Activated CD8-positive, alpha-beta memory T cell treated with anti-CD3 and anti-CD28 coated beads, Interleukin-2, amount 50 U/mL, for 1 hour (primary cell): ENCODE results near the gene KLHL15.
A peak's percentile ranks its signal among the peaks of the same experiment; 100 is the strongest.
"Not testable (repeated sequence)": the region's sequence is repeated elsewhere in the genome, so short reads cannot be mapped to it uniquely, and the experiment has no call there.

ENCODE experiments used
- DNase-seq: peaks from one replicate; pipeline ENCODE4 v3.0.0-alpha.2; 2020; ENCODE audit errors: extremely low read depth

The KLHL15 gene, protein sequence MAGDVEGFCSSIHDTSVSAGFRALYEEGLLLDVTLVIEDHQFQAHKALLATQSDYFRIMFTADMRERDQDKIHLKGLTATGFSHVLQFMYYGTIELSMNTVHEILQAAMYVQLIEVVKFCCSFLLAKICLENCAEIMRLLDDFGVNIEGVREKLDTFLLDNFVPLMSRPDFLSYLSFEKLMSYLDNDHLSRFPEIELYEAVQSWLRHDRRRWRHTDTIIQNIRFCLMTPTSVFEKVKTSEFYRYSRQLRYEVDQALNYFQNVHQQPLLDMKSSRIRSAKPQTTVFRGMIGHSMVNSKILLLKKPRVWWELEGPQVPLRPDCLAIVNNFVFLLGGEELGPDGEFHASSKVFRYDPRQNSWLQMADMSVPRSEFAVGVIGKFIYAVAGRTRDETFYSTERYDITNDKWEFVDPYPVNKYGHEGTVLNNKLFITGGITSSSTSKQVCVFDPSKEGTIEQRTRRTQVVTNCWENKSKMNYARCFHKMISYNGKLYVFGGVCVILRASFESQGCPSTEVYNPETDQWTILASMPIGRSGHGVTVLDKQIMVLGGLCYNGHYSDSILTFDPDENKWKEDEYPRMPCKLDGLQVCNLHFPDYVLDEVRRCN

DNA sequence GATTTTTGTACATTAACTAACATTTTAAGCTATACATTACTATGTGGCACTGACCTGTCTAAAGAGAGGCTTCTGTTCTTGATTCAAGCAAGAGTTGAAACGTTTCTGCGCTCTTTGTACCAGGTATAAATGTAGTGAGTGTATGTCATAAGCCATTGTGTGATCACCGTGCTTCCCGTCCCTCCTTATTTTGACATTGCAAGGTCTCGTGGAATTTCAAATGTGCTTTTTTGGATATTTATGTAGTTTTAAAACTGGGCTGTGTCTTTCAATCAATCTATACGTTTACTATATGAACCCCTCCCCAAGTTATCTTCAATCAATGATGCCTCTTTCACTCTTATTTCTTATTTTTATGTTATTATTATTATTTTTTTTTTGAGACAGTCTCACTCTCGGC is at the start of gene KLHL15:
Gene KLHL15, minus strand, starts transcription at position 101 of the 400 bp plus-strand sequence. CDS start 20,493 bp downstream, outside the sequence.
- DNase-seq, result no peak

DNA sequence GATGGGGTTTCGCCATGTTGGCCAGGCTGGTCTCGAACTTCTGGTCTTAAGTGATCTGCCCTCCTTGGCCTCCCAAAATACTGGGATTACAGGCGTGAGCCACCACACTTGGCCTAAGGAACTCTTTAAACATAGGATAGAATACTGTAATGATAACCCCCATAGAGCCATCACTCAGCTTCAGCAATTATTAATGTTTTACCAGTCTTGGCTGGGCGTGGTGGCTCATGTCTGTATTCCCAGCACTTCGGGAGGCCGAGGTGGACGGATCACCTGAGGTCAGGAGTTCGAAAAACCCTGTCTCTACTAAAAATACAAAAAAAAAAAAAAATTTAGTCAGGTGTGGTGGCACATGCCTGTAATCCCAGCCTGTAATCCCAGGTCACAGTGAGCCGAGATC is 42.9 kb upstream of the KLHL15 start:
- no peak for DNase-seq

DNA sequence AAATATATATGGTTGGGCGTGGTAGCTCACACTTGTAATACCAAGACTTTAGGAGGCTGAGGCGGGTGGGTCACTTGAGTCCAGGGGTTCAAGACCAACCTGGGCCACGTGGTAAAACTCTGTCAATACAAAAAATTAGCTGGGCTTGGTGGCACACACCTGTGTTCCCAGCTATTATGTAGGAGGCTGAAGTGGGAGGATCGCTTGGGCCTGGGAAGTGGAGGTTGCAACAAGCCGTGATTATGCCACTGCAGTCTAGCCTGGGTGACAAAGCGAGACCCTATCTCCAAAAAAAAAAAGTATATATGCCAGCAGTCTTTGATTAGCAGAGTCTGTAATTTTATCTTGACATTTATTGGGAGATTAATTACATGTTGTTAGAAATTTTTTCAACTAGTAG is 36.5 kb upstream of the KLHL15 start:
- DNase-seq, result no peak

DNA sequence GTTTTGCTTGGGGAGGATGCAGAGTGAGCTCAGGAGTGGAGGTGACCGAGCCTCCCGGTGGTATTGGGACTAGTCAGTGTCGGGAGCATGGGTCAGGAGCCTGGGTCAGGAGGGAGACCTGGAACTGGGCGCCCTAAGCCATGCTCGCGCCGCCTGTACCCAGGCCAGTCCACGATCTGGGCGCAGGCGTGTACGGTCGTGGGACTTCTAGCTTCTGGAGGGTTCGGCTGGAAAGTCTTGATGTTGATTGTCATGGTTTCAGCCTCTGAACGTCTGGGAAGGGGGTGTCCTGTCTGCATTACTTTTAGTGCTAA is 28.0 kb upstream of the KLHL15 start:
- DNase-seq, result no peak

DNA sequence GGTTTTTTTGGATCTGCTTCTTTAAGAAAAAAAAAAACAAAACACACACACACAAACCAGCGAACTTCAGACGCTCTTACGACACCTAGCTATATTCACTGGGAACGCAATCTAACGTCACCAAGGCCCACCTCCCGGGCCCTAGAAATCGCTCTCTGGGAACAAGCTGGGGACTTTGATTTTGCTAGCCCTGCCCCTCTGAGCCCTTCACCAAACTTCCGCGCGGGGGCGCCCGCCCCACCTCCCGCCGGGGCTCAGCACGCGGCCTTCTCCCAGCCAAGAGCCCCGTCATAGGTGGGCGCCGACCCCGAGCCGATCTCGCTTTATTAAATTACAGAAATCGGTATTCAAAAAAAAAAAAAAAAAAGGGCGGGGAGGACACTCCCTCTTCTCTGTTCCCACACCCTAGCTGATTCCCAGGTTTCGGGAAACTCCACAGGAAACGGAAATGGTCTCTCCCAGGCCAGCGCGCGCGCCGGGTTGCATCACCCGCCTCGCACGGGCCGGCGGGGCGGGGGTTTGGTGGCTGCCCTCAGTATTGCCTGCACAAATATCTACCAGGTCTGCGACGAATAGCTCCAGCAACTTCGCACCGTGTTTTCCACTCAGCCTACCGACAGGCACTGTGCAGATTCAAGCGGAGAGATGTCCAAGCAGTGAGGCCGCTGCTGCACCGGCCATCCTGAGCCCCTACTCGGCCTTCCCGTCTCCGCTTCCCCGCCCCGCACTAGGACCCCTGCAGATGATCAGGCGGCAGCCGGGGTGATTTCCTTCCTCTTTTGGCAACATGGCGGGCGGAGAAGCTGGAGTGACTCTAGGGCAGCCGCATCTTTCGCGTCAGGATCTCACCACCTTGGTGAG is 27.4 kb upstream of the KLHL15 start, which contains the start of gene EIF2S3:
Gene EIF2S3, plus strand, starts transcription at position 775 of the 861 bp plus-strand sequence. Its CDS starts 13 bp downstream, at position 788.
- DNase-seq, result peak; percentile 71

DNA sequence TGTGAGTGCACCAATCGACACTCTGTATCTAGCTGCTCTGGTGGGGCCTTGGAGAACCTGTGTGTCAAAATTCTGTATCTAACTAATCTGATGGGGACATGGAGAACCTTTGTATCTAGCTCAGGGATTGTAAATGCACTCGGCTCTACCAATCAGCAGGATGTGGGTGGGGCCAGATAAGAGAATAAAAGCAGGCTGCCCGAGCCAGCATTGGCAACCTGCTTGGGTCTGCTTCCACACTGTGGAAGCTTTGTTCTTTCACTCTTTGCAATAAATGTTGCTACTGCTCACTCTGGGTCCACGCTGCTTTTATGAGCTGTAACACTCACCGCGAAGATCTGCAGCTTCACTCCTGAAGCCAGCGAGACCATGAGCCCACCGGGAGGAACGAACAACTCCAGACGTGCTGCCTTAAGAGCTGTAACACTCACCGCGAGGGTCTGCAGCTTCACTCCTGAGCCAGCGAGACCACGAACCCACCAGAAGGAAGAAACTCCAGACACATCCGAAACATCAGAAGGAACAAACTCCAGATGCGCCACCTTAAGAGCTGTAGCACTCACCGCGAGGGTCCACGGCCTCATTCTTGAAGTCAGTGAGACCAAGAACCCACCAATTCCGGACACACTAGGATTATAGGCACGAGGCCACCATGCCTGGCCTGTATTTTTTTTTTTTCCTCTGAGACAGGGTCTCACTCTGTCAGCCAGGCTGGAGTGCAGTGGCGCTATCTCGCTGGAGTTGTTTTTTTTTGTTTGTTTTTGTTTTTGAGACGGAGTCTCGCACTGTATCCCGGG is 23.7 kb upstream of the KLHL15 start:
- DNase-seq, result not testable (repeated sequence)

DNA sequence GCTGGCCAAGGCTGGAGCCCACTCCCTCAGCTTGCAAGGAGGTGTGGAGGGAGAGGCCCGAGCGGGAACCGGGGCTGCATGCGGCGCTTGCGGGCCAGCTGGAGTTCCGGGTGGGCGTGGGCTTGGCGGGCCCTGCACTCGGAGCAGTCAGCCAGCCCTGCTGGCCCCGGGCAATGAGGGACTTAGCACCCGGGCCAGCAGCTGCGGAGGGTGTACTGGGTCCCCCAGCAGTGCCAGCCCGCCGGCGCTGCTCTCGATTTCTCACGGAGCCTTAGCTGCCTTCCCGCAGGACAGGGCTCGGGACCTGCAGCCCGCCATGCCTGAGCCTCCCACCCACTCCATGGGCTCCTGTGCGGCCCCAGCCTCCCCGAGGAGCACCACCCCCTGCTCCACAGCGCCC is 22.7 kb upstream of the KLHL15 start:
- DNase-seq, result not testable (repeated sequence)

DNA sequence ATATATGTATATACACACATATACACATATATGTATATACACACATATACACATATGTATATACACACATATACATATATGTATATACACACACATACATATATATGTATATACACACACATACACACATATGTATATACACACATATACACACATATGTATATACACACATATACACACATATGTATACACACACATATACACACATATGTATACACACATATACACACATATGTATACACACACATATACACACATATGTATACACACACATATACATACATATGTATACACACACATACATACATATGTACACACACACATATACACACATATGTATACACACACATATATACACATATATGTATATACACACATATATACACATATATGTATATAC is 19.1 kb upstream of the KLHL15 start:
- not testable (repeated sequence) for DNase-seq

DNA sequence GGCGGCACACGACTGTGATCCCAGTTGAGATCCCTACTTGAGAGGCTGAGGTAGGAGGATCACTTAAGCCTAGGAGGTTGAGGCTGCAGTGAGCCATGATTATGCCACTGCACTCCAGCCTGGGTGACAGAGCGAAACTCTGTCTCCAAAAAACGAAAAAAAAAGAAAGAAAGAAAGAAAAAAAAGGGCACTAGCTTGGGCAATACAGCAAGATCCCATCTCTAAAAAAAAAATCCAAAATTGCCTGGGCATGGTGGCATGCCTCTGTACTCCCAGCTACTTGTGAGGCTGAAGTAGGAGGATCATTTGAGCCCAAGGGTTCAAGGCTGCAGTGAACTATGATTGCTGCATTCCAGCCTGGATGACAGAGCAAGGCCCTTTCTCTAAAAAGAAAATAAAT is 10.7 kb upstream of the KLHL15 start:
- DNase-seq, result no peak

DNA sequence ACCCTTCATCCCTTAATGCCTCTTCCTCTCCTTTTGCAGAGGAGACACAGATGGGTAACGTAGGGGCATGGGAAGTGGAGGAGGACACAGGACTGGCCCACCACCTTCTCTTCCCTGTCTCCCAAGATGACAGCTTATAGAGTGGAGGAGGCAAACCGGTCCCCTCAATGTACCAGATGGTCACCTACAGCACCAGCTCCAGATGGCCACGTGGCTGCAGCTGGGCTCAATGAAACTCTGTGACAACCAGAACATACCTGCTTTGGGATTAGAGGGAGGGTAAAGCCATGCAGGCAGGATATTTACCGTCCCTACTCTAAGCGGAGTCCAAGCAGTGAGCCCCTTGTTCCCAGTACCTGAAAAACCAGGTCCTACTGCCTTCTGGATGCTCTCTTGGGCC is 7.5 kb upstream of the KLHL15 start:
- DNase-seq, result no peak

DNA sequence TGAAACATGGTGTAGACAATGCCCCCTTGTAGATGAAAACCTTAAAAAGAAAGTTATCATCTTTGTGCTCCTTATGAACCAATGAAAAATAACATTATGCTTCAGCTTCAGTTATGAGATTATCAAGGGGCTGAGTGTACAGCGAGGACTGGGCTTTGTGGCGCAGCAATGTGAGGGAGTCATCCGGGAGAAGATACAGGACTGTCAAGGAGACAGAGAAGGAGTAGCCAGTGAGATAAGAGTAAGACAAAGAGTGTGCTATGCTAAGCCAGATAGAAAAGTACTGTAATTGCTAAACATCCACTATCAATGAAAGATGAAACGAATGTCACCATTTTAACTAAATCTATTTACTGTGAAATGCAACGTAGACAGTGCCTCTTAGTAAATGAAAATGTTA is 3.6 kb upstream of the KLHL15 start:
- DNase-seq, result no peak

DNA sequence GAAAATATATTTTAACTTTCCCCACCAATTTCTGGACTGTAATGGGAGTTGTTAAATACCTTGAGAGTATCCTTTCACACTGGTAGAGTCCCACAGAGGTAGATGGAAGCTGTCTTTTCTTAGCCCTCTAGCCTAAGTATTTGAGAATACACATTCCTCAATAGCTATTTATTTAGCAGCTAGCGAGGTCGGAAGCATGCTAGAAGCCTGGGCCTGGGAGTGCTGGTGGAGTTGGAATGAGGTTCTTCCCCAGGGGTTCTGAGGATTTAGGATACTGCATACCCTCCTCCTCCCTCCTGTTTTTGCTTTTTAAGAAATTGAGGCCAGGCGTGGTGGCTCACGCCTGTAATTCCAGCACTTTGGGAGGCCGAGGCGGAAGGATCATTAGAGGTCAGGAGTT is 999 bp upstream of the KLHL15 start:
- no peak for DNase-seq

DNA sequence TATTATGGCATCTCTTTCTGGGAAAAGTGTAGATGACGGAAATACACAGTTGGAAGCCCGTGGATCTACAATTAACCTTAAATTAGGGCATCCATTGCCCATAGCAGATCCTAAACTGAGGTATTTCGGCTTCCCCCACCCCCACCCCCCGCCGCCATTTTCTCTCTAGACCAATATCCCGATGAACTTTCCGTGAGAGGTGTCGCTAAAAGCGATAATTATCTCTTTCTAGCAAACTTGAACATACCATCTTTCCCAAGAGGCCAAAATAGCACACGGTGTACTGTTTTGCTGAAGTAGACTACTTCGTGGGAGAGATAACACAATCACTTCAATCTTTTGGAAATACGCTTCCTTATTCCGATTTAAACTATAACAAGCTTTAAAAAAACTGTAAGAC is 554 bp downstream of the KLHL15 start:
- no peak for DNase-seq

DNA sequence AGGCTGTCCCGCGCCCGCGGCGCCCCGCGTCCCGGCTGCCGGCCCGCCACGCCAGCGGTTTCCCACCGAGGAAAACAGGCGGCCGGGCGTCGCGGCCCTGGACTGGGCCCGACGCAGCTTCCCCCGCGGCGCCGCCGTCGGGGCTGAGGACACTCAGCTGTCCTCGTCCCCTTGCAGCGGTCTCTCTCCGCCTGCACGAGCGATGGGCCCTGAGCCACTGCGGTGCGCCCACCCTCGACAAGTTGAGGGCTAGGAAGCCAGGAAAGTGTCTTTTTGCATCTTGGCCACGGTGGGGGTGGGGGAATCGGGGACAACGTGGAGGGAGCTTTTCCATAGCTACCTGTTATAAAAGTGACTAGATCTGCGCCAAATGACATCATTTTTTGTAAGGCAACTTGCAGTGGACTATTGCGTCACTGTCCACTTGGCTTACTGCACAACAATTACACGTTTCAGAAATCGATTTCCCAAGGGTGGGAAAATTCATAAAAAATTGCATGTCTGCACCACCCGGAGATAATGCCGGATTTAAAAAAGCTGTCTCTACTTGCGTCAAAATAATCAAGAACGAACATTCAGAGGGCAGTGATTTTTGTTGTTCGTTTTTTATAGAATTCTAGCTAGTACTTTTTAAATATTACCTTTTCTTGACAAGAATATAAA is 1.1 kb downstream of the KLHL15 start:
- no peak for DNase-seq

DNA sequence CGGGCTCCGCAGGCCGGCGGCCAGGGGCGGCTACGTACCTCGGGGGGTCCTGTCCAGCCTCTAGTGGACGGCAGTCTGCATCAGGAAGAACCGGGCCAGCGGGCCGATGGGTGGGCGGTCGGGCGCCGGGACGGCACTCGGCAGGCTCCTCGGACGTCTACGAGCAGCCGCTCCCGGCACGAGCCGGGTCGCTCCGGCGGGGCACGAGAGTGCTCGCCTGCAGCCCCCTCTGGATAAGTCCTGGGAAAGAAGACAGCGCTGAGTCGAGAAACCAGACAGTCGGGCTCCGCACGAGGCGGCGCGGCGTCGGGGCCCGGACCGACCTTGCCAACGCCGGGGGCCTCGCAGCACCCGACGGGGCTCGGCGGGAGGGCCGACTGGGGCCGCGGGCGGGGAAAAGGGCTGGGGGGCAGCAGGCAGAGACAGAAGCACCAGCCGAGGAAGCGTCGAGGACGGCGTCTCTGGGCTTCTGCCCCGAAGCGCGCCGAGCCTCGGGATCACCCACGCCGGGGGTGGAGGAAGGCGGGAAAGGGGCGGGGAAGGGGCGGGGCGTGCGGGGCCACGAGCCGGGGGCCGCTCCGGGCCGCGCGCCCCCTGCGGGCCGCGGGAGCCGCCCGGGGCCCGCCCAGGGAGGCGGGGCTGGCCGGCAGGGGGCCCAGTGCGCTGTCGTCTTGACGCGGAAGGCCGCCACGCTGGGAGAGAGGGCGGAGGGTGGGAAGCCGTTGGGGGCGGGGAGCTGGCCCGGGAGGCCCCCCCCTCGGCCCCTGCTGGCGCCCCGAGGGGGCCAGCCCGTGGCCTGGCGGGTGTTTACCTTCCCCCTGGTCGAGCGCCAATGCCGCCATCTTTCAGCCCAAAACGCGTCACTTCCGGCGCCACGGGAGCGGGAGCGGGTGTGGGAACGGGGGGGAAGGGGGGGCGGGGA is 1.9 kb downstream of the KLHL15 start:
- peak; percentile 36 for DNase-seq

DNA sequence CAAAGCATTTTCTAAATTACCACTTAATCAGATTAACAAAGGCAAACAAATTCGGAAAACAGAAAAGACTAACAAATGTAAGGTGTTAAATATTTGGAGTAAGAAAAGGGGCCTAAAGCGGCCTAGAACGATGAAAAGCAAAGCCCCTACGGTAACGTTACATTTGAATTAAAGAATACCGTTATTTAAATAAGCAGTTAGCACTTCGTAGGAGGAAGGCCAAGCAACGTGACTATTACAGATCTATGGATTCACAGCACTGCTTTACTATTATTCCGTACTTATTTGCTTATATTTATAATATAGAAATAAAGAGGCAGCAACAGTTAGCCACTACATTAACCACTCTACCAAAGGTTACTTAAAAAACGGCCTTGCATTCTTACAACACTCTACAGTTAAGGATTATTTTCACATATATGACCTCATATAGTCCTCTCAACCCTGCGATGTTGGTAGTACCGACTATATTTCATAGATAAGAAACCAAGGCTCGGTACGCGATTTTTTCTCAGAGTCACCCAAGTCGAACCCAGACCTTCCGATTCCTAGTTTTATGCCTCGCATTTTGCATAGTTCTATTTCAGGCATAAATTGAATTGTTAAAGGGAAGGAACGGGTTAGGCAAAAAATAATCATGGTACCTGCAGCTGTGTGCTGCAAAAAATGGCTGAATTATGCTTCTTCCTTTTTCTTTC is 2.9 kb downstream of the KLHL15 start:
- DNase-seq, result no peak

DNA sequence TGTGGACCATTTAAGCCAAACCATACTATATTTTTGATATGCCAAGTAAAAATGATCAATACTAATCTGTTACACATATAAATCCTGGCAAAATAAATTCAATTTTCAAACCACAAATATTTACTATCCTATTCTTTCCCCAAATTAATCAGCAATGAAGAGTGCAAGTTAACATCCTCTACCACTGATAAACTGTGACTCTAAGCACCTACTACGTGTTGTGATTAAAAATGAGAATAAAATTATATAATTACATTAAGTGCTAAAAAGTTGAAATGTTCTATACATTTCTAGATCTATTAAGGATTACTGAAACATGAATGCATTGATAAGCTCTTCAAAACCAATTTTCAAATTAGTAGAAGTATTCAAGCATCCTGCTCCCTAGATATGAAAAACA is 3.4 kb downstream of the KLHL15 start:
- no peak for DNase-seq

DNA sequence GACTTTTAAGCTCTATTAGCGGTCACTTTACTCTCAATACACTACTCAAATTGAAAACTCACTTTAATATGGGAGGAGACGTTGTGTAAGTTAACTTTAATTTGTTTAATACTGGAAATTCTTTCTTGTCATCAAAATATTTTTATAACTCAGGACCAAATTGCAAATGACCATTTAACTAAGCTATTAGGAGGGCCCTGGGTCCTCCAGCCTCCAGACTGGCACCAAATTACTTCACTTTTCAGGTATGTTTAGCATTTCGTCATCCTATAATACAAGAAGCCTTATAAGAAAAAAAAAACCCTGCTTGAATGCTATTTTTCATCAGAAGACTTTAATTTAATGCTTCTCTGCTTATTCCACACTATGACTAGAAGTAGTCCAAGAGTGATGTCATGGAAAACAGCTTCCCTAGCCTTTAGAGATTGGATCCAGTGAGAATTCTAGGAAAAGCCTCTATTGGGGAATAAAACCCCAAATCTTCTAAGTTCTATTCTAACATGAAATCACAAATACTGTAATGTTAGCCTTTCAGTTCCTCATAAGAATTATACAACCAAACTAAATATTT is 6.6 kb downstream of the KLHL15 start:
- DNase-seq, result no peak

DNA sequence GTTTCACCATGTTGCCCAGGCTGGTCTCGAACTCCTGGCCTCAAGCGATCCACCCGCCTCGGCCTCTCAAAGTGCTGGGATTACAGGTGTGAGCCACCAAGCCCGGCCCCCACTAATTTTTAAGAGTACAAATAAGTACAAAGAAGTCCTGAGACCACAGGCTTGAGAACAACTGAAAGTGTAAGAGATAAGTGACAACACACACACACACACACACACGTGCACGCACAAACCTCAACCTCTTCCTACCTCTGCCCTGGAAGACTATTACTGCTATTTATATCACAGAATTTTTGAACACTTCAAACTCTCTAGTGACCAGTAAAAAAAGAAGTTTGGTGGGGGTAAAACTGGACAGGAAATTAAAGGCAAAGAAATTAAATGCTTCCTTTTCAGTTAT is 7.5 kb downstream of the KLHL15 start:
- DNase-seq, result no peak
